Measurements from ENCODE around the gene CEP135. TPM values are rescaled to one million over a fixed set of nuclear protein-coding genes. Genes with fewer than 3 reads are reported as not detected.

Gene CEP135
- total RNA-seq, 2 donors from 2014 or later, result 1.6 to 1.8 TPM

DNA sequence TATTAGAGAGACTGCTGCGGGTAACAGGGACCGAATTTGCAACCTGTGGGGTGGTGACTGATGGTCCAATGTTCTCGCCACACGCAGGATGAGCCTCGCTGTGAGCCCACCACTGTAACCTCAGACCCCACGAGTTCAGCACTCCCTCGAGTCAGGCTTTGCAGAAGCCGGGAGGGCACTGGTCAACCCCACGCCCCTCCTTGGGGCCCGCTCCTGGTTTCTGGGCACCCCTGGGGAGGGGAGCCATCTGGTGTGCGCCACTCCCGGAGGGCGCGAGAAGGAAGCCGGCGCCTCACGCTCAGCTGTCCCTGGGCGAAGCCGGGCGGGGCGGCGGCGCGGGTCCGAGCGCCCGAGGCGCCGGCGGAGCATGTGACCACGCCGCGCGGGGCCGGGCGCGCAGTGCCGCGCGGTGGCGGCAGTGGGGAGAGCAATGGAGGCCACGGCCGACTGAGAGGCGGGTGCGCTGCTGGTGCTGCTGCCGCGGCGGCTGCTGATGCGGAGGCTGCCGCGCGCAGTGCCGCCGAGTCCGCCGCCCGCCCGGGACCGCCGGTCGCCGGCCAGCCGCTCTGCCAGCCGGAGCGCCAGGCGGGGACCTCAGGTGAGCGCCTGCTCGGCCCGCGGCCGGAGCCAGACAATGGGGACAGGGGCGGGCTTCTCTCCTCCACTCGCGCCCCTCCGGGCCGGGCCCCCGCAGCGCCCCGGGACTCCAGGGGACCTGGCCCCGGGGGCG is 100.1 kb downstream of the CEP135 start:
- no peaks in the 10 kb centered on the region for H3K9me3 ChIP-seq
- H3K4me3 ChIP-seq, result peak overlapping the region; percentile 47 to 61
- H3K4me1 ChIP-seq, result peaks cover 0 to 16% of the 10 kb centered on the region in 2 donors
- H3K36me3 ChIP-seq, result no peaks in the 10 kb centered on the region
- H3K27me3 ChIP-seq, result peaks cover 0 to 13% of the 10 kb centered on the region in 2 donors
- no peak overlapping the region for H3K27ac ChIP-seq
- TF ChIP-seq, protein P1, sequence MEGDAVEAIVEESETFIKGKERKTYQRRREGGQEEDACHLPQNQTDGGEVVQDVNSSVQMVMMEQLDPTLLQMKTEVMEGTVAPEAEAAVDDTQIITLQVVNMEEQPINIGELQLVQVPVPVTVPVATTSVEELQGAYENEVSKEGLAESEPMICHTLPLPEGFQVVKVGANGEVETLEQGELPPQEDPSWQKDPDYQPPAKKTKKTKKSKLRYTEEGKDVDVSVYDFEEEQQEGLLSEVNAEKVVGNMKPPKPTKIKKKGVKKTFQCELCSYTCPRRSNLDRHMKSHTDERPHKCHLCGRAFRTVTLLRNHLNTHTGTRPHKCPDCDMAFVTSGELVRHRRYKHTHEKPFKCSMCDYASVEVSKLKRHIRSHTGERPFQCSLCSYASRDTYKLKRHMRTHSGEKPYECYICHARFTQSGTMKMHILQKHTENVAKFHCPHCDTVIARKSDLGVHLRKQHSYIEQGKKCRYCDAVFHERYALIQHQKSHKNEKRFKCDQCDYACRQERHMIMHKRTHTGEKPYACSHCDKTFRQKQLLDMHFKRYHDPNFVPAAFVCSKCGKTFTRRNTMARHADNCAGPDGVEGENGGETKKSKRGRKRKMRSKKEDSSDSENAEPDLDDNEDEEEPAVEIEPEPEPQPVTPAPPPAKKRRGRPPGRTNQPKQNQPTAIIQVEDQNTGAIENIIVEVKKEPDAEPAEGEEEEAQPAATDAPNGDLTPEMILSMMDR (IDR thresholded peaks at IDR 0.05), result peak in 1 of 2 donors; percentile 19
- no peak for DNase-seq (ENCODE audit: low spot score)

DNA sequence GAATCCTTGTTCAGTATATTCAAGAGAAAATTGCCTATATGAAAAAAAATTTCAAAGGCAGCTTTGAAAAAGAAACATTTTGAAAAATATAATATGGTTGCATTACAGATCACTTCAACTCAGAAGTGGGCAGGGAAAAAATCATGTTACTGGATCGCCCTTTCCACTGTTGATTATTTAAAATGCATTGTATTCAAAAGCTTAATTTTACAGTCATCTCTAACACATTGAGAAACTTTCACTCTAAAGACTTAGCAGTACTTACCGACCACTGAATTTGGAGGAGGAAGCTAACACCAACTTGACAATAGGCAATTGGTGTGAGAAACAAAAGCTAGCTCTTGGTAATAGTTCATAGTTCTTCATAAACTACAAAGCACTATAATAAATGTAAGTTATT is 101.9 kb downstream of the CEP135 start:
- peaks cover 0 to 13% of the 10 kb centered on the region in 2 donors for H3K27me3 ChIP-seq
- no peak overlapping the region for H3K4me3 ChIP-seq

DNA sequence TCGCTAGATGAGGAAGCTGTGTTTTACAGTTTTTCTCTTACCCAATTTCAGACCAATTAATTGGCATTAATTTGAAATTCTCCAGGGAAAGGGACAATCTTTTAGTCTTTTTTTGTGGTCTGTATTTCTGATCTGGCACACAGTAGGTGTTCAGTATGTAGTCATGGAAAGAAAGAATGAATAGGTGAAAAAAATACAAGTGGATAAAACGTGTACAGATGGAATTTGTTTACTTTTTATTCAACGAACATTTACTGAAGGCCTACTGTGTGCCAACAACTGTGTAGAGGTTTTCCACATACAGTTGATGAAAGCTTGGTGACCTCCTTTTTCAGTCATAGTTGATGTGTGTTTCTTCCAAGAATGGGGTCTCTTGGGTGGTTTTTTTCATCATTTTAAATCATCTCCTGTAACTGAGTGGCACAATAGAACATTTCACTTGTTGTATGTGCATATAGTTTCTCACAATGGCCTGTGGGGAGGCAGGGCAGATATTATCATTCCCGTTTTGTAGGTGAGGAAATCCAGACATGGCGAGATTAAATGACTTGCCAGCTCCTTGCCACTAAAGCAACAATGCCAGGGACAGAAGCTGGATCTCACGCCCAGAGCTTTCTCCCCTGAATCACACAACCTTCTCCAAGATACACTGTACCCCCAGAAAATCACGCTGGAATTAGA is 102.4 kb downstream of the CEP135 start:
- no peak for DNase-seq (ENCODE audit: low spot score)
- H3K9me3 ChIP-seq, result no peaks in the 10 kb centered on the region
- TF ChIP-seq, protein P1 (IDR thresholded peaks at IDR 0.05), result no peak
- no peak overlapping the region for H3K27ac ChIP-seq
- H3K4me3 ChIP-seq, result no peak overlapping the region
- no peaks in the 10 kb centered on the region for H3K36me3 ChIP-seq
- peaks cover 0 to 13% of the 10 kb centered on the region in 2 donors for H3K27me3 ChIP-seq
- H3K4me1 ChIP-seq, result peaks cover 0 to 16% of the 10 kb centered on the region in 2 donors

More for the DNA sequence above, 101.9 kb downstream of the CEP135 start:
- Histone ChIP-seq H3K4me1 (peaks cover 0 to 16% of the 10 kb centered on the region in 2 donors), H3K9me3 (no peaks in the 10 kb centered on the region), H3K27ac (no peak overlapping the region), H3K36me3 (no peaks in the 10 kb centered on the region)
- TF ChIP-seq, protein P1 (IDR thresholded peaks at IDR 0.05), result no peak
- no peak for DNase-seq (ENCODE audit: low spot score)

DNA sequence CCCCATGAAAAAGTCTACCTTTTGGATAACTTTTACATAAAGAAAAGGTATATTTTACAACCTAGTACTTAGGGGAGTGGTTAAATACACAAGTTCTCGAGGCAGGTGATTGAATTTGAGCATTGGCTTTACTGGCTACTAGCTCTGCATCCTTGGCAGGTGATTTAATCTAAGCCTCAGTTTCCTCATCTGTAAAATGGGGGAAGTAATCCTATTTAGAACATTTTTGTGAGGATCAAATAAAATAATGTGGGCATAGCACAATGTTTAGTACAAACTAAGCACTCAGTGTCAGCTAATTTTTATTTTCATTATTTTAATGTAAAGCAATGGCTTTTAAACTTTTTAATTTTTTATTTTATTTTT is 102.9 kb downstream of the CEP135 start:
- H3K4me1 ChIP-seq, result peaks cover 0 to 16% of the 10 kb centered on the region in 2 donors
- no peaks in the 10 kb centered on the region for H3K36me3 ChIP-seq
- H3K27me3 ChIP-seq, result peaks cover 0 to 13% of the 10 kb centered on the region in 2 donors
- H3K27ac ChIP-seq, result no peak overlapping the region
- H3K4me3 ChIP-seq, result no peak overlapping the region
- H3K9me3 ChIP-seq, result no peaks in the 10 kb centered on the region
- TF ChIP-seq, protein P1 (IDR thresholded peaks at IDR 0.05), result no peak
- DNase-seq (ENCODE audit: low spot score), result no peak

DNA sequence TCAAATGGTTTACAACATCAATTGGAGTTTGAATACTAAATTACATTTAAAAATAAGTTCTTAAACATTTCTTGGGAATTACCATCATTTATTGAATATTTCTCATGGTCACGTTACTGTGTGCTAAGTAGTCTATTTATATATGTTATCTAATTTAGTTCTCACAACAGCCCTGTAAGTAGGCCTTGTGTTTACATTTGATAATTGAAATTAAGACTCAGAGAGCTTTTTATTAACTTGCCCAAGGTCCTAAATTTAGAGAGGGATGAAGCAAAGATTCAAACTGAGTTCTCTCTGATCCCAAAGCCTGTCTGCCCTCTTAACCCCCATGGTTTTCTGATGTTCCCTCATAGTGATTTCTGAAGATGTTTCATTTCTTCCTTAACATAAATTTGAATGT is 103.7 kb downstream of the CEP135 start:
- no peak for DNase-seq (ENCODE audit: low spot score)
- Histone ChIP-seq H3K27ac (no peak overlapping the region), H3K9me3 (no peaks in the 10 kb centered on the region), H3K36me3 (no peaks in the 10 kb centered on the region), H3K4me3 (no peak overlapping the region), H3K27me3 (peaks cover 0 to 13% of the 10 kb centered on the region in 2 donors), H3K4me1 (peaks cover 0 to 16% of the 10 kb centered on the region in 2 donors)
- TF ChIP-seq, protein P1 (IDR thresholded peaks at IDR 0.05), result no peak
